Adipocyte (in vitro differentiated cells): ENCODE measurements around the gene MYT1.

ENCODE experiments used
- DNase-seq: peaks from one replicate; pipeline ENCODE4 v3.0.0-alpha.2; 2015; ENCODE audit warnings: low read depth
- H3K27me3 ChIP-seq: replicated peaks from 2 replicates; pipeline ENCODE4 v1.7.0; 2013; ENCODE audit warnings: mild to moderate bottlenecking, low read length, moderate library complexity; ENCODE audit not compliant: control insufficient read depth, insufficient read depth
- H3K36me3 ChIP-seq: 2 replicates; pipeline ENCODE4 v1.7.0; 2013; ENCODE audit warnings: low read length, mild to moderate bottlenecking, moderate library complexity; ENCODE audit not compliant: control insufficient read depth, insufficient read depth, severe bottlenecking
- H3K4me1 ChIP-seq: 2 replicates; pipeline ENCODE4 v1.7.0; 2013; ENCODE audit warnings: mild to moderate bottlenecking, low read length, moderate library complexity; ENCODE audit not compliant: control insufficient read depth, insufficient read depth
- H3K4me3 ChIP-seq: 2 replicates; pipeline ENCODE4 v1.7.0; 2013; ENCODE audit warnings: mild to moderate bottlenecking, low read length, moderate library complexity
- H3K9ac ChIP-seq: 2 replicates; pipeline ENCODE4 v1.7.0; 2013; ENCODE audit warnings: mild to moderate bottlenecking, low read length, moderate library complexity
- H3K9me3 ChIP-seq: 2 replicates; pipeline ENCODE4 v1.7.0; 2013; ENCODE audit warnings: mild to moderate bottlenecking, low read length, moderate library complexity; ENCODE audit not compliant: control insufficient read depth

MYT1 gene

DNA sequence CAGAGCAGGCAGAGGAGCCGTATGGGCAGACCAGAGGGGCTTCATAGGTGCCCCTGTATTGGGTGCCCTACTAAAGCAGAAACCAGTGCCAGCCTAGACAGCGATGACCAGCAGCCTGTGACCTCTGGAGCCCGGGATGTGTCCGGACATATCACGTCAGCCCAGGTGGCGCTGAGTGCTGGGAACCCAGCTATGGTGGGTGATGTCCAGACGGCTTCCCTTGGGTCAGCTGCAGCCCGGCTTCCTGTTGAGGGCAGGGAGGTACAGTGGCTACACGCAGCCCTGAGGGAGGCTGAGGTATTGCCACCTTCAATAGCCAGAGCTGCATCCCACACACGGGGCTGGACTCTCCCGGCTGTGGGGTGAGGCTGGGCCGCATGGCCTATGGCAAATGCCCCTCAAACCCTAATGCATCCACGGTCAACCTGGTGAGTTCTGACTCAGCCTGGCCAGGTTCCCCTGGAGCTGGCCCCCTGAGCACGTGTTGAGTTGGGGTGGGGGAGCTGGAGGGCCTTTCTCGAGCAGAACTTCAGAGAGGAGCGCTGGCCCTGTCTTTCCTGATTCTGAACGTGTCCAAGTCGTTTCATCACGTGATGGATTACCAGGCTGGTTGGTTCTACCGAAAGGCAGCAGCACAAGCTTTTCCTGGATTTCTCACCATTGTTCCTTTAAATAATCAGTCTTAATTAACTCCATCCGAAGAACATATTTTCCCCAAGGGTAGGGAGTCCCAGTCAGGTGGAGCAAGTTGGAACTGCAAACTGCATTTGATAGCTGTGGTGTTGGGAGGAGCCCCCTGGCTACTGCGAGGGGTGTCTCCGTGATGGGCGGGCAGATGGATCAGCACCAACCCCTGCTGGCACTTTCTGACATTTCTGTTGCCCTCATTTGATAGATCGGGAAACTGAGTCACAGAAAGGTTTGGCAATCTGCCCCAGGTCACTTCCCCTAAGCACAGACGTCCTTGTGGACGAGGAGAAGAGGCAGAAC, 7.1 kb upstream of the MYT1 start:
- H3K27me3 ChIP-seq = peaks cover 70% of the 10 kb centered on the region
- no peaks in the 10 kb centered on the region for H3K4me1 ChIP-seq
- DNase-seq = no peak
- no peaks in the 10 kb centered on the region for H3K36me3 ChIP-seq
- no peaks in the 10 kb centered on the region for H3K9me3 ChIP-seq
- no peak overlapping the region for H3K9ac ChIP-seq
- H3K4me3 ChIP-seq = no peak overlapping the region

- peaks cover 75% of the 10 kb centered on the region for H3K27me3 ChIP-seq
- H3K36me3 ChIP-seq = no peaks in the 10 kb centered on the region
- no peaks in the 10 kb centered on the region for H3K9me3 ChIP-seq
- DNase-seq = no peak
- no peak overlapping the region for H3K9ac ChIP-seq
- no peaks in the 10 kb centered on the region for H3K4me1 ChIP-seq
- no peak overlapping the region for H3K4me3 ChIP-seq
Observed at GRCh38 chr20:64157878-64158277, 6.4 kb upstream of the MYT1 start.

GRCh38 chr20:64158346-64159285, 5.6 kb upstream of the MYT1 start:
- Histone ChIP-seq H3K9ac (no peak overlapping the region), H3K9me3 (no peaks in the 10 kb centered on the region), H3K27me3 (peaks cover 75% of the 10 kb centered on the region), H3K36me3 (no peaks in the 10 kb centered on the region), H3K4me3 (no peak overlapping the region), H3K4me1 (no peaks in the 10 kb centered on the region)
- no peak for DNase-seq

GRCh38 chr20:64159286-64159680, 5.0 kb upstream of the MYT1 start:
- DNase-seq = no peak
- Histone ChIP-seq H3K9me3 (no peaks in the 10 kb centered on the region), H3K36me3 (no peaks in the 10 kb centered on the region), H3K4me1 (no peaks in the 10 kb centered on the region), H3K9ac (no peak overlapping the region), H3K27me3 (peaks cover 76% of the 10 kb centered on the region), H3K4me3 (no peak overlapping the region)

- no peaks in the 10 kb centered on the region for H3K9me3 ChIP-seq
- no peaks in the 10 kb centered on the region for H3K36me3 ChIP-seq
- peaks cover 79% of the 10 kb centered on the region for H3K27me3 ChIP-seq
- H3K9ac ChIP-seq = no peak overlapping the region
- no peaks in the 10 kb centered on the region for H3K4me1 ChIP-seq
- no peak overlapping the region for H3K4me3 ChIP-seq
- DNase-seq = no peak
Observed at GRCh38 chr20:64159711-64160110, 4.5 kb upstream of the MYT1 start.

- Histone ChIP-seq H3K4me3 (no peak overlapping the region), H3K9ac (no peak overlapping the region), H3K4me1 (no peaks in the 10 kb centered on the region), H3K36me3 (no peaks in the 10 kb centered on the region), H3K27me3 (peaks cover 79% of the 10 kb centered on the region), H3K9me3 (no peaks in the 10 kb centered on the region)
- DNase-seq = no peak
Observed at GRCh38 chr20:64160118-64160517, 4.1 kb upstream of the MYT1 start.

GRCh38 chr20:64160526-64161355, 3.5 kb upstream of the MYT1 start:
- Histone ChIP-seq H3K36me3 (no peaks in the 10 kb centered on the region), H3K9ac (no peak overlapping the region), H3K9me3 (no peaks in the 10 kb centered on the region), H3K27me3 (peaks cover 80% of the 10 kb centered on the region), H3K4me1 (no peaks in the 10 kb centered on the region), H3K4me3 (no peak overlapping the region)
- DNase-seq = no peak

DNA sequence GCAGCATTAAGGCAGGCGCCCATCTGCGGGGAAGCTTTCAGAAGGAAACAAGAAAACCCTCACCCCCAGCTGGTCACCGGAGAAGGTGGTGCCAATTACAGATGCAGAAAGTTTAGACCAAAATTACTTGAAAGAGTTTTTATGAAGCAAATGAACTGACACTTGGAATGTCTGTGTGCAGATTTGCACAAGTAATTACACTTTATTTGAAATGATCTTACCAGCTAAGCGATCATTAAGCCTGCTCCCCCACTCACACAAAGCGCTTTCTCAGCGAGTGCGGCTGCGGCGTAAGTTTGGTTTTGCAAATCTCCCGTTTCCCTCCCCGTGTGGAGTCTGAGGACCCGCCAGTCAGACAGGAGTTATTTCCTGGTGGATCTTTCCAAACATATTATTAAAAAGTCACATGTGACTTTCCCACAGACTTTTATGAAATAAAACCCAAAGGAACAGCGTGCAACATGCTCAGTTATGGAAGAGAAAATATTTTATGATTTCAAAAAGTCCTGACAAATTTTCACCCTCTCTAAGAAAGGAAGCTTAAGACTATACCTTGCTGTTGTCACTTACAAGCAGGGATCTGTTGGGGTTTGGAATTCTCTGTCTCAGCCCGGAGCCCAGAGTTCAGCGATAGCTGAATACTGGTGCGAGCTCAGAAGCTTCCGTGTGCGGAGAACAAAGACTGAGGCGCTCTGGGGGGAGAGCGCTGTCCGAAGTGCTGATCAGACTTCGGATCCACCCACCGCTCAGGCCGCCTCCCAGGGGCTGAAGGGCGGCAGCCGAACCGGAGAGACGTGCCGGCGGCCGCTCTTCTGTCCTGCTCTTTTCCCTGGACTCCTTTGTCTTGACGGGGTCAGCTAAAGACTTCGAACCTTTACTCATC, 2.7 kb upstream of the MYT1 start:
- no peak overlapping the region for H3K4me3 ChIP-seq
- no peaks in the 10 kb centered on the region for H3K9me3 ChIP-seq
- no peak overlapping the region for H3K9ac ChIP-seq
- H3K27me3 ChIP-seq = peaks cover 82% of the 10 kb centered on the region
- H3K36me3 ChIP-seq = no peaks in the 10 kb centered on the region
- no peaks in the 10 kb centered on the region for H3K4me1 ChIP-seq
- peak; percentile 54 for DNase-seq

- DNase-seq = no peak
- no peak overlapping the region for H3K9ac ChIP-seq
- H3K4me1 ChIP-seq = no peaks in the 10 kb centered on the region
- no peaks in the 10 kb centered on the region for H3K9me3 ChIP-seq
- H3K36me3 ChIP-seq = no peaks in the 10 kb centered on the region
- H3K4me3 ChIP-seq = no peak overlapping the region
- peaks cover 82% of the 10 kb centered on the region for H3K27me3 ChIP-seq
Observed at GRCh38 chr20:64162239-64162910, 1.9 kb upstream of the MYT1 start.

DNA sequence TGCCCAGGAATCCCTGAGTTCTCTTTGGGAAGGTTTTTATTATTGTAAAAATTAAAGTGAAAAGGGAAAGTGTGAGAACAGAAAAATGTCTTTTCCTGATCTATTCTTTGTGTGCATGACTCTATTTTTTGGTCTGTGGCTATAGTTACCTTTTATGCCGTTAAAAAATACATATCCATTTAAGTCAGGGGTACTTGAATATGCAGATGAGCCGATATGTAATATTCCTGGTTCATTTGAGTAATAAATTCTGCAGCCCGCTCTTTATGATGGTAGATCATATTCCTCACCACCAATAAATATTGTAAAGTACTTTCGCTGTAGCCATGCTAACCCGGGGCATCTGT, 503 bp upstream of the MYT1 start:
- Histone ChIP-seq H3K36me3 (no peaks in the 10 kb centered on the region), H3K4me1 (no peaks in the 10 kb centered on the region), H3K9me3 (no peaks in the 10 kb centered on the region), H3K9ac (no peak overlapping the region), H3K27me3 (peaks cover 91% of the 10 kb centered on the region), H3K4me3 (no peak overlapping the region)
- DNase-seq = no peak
